Right renal cortex interstitium (tissue), 3 donors: ENCODE results near the gene FHIT. TPM values are rescaled to one million over a fixed set of nuclear protein-coding genes. Genes with fewer than 3 reads are reported as not detected.

ENCODE experiments used
- DNase-seq, 3 donors: peaks; one replicate each; pipeline ENCODE4 v3.0.0-alpha.2; 2013; ENCODE audit warnings: low read depth in 3 of 3, low spot score in 2 of 3
- polyA plus RNA-seq, 3 donors: library from polyadenylated mRNA; unstranded; fragments of 120-200 nt; gene quantifications; one replicate each; pipeline ENCODE4 v1.2.1, GENCODE V29; 2013; ENCODE audit not compliant: insufficient read length in 3 of 3

The FHIT gene
- 10 to 100 TPM; 24.9 to 26.4 (median 25.9) TPM for polyA plus RNA-seq

GRCh38 chr3:61251174-61251972 is at the start of gene FHIT:
TSS of gene FHIT (minus strand) at chr3:61251452.
- peak; percentile 85 to 94 (median 88) for DNase-seq

DNA sequence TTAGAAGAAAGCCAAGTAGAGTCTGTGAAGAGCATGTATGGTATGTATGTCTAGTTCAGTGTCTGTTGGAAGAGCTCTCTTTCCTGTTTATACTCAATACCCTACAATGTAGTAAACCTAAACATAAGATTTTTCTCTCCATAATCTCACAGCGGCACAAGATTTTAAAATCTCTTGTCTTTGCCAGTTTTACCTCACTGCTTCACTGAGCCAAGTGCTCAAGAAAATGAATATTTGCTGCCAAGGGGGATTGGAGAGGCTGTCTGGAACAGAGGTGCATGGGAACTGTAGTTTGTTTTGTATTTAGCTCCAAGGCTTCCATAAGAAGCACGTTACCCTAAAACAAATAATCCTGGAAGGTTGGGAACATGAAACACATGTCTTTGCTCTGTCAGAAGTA is 49.5 kb upstream of the FHIT start:
- no peak for DNase-seq

GRCh38 chr3:61300006-61300380 is 48.7 kb upstream of the FHIT start:
- DNase-seq: no peak

GRCh38 chr3:61299343-61300005 is 48.2 kb upstream of the FHIT start:
- DNase-seq: no peak

- DNase-seq: no peak
These were observed 46.6 kb upstream of the FHIT start for GRCh38 chr3:61297821-61298220.

GRCh38 chr3:61288446-61288845 is 37.2 kb upstream of the FHIT start:
- DNase-seq: no peak

- DNase-seq: no peak
These were observed 32.6 kb upstream of the FHIT start for GRCh38 chr3:61283876-61284275.

DNA sequence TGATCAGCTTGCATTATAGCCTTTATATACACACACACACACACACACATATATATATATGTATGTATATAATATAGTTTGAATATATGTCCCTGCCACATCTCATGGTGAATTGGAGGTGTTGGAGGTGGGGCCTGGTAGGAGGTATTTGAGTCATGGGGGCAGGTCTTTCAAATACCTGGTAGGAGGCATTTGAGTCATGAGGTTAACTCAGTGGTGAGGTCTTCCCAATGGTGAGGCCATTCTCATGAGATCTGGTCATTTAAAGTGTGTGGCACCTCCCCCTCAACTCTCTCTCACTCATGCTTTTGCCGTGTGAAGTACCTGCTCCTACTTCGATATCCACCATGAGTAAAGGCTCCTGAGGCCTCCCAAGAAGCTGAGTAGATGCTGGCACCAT is 27.5 kb upstream of the FHIT start:
- DNase-seq: no peak

DNA sequence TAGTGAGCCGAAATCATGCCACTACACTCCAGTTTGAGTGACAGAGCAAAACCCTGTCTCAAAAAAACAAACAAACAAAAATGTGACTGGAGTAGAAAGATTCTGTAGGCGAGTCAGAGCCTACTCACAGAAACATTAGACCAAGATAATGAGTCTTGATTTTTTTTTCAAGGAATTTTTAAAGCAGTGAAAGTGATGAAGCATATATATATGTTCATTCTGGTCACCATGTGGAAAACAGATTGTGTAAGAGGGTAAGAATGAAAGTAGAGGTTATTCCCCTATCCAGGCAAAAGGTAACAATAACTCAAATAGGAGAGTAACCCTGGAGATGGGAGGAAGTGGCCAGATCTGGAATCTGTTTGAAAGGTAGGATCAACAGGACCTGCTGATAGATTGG is 26.2 kb upstream of the FHIT start:
- no peak for DNase-seq

DNA sequence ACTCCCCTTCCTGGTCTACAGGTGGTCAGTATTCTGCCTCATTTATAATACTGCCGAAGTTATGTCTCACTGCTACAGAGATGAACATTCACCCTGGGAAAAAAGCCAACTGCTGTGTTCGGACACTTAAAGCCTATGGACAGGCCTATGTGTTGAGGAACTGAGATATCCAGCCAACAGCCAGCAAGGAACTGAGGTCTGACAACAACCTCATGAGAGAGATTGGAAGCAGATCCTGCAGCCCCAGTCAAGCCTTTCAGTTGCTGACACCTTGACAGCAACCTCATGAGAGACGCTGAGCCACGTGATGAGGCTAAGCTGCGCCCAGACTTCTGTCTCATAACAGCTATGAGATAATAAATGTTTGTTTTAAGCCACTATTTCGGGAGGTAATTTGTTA is 18.2 kb upstream of the FHIT start:
- DNase-seq: no peak

- DNase-seq: no peak
These were observed 17.4 kb upstream of the FHIT start for GRCh38 chr3:61268644-61269043.

DNA sequence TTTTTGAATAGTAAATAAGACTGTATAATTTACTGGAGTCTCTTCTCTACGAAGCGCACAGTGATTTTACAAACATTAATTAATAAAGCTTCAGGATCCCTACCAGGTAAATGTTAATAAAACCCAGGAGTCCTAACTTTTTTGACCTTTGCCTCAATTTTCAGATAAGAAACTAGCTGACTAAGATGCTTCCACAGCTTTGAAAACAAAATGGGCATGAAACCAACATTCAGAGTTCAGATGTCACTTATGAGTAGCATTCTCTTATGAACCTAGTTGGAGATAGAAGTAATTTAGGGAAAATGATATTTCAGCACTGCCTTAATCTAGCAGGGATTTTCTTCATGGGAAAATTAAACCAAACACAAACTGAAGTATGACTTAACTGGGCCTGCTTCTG is 13.0 kb upstream of the FHIT start:
- no peak for DNase-seq

DNA sequence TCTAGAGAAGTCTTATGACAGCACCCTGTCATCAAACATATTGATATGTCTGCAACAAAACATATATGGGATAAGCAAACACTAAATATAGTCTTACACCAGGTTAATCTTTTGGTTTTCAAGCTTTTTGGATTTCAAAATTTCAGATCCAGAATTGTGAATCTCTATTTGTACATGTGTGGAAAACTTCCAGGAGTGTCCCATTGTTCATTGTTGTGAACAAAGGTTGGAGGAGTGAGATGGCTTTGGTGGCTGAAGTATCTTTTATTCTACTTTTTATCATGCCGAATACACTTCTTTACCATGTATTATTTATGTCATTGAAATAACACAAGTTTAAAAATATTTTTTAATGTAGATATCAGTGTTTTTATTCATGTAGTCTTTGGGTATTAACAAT is 5.9 kb upstream of the FHIT start:
- no peak for DNase-seq

GRCh38 chr3:61253756-61254155 is 2.5 kb upstream of the FHIT start:
- DNase-seq: no peak

DNA sequence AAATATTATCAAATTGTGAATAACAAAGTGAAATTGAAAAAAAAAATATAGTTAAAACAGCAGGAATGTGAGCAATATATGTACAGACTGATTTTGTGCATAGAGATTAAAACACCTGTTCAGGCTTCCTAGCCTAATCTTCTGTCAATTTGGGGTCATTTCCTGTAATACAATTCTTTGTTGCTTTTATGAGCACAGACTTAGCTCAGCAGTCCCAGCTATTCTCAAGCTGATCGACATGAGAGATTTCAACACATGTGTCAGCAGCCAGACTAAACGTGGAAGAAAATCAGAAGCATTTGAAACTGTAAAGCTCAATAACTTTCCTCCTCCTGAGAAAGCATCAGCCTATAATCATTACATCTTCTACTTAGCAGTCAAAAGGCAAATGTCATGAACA is 1.6 kb upstream of the FHIT start:
- DNase-seq: no peak

DNA sequence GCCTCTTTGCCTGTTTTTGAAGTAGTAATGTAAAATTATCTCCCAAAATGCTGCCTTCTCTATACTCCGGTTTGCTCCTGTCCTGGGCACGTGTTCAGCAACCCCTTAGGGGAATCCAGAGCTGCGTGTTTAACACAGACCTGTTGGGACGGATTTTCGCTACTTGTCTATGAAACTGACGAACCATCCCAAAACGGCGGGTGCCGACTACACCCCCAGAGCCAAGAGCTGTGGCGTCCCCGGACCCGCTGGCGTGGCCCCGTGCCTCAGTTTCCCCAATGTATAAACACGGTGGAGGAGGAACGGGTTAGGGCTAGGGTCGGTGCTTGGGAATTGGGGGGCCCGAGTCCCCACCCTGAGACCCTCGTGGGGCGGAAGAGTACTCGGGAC is 473 bp downstream of the FHIT start:
- DNase-seq: no peak

GRCh38 chr3:61248496-61248895 is 2.8 kb downstream of the FHIT start:
- DNase-seq: no peak

DNA sequence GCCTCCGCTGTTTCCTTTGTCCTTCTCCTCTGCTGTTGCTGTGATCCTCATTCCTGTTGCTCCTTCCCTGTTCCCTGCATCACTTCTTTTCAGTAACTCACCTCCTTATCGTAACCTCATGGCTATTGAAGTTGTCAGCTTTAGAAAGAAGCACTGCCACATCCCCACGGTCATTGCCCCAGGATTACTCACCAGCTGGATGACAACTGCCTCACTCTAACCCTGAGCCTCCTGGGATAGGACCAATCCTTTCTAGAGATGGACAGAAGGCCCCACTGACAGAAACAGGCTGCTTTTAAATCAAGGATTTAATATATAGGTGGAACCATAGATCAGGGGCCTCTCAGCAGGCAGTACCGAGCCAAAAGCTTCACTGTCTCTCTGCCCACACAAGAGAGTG is 4.1 kb downstream of the FHIT start:
- DNase-seq: no peak

DNA sequence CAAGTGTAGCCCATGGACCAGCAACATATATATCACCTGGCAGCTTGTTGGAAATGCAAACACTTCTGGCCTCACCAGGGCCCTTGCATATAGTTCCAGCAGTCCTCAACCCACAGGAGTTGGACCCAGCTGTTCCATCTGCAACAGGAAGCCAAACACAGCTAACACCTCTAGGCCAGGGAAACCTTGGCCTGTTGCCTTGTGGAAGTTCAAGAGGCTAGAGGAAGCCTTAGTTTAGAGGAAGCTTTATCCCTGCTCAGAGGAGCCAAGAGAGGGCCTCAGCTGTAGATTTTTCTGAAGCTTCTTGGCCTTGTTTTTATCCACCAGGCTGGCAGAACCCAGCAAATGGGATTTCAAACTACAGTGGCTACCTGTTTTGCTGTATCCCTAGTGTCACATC is 11.4 kb downstream of the FHIT start:
- DNase-seq: no peak

- no peak for DNase-seq
These were observed 13.4 kb downstream of the FHIT start for GRCh38 chr3:61237858-61238257.

GRCh38 chr3:61236556-61236955 is 14.7 kb downstream of the FHIT start:
- no peak for DNase-seq

GRCh38 chr3:61233746-61234145 is 17.5 kb downstream of the FHIT start:
- no peak for DNase-seq
